Measurements from ENCODE around the gene REC8. TPM values are rescaled to one million over a fixed set of nuclear protein-coding genes. Genes with fewer than 3 reads are reported as not detected.

Gene REC8
- total and polyA plus RNA-seq, 2 of the 4 experiments (the other 2 are of a cell fraction): 0.36 to 3.5 TPM

- H3K9ac ChIP-seq (ENCODE audit: low read depth, low read length): no peak overlapping the region
These were observed 32.5 kb upstream of the REC8 start for GRCh38 chr14:24139272-24139934.

More at GRCh38 chr14:24139272-24139934, 32.5 kb upstream of the REC8 start:
- no peak overlapping the region for H2AK5ac ChIP-seq (ENCODE audit: low read depth, low read length)
- POLR2A ChIA-PET (ENCODE audit: unreplicated experiment): no interaction called here
- H3K4me2 ChIP-seq (ENCODE audit: low read depth, low read length): peak overlapping the region; percentile 15; the same call in 1 of the 2 replicates
- no peak overlapping the region for H4K5ac ChIP-seq (ENCODE audit: low read depth, low read length)
- H3K9me3 ChIP-seq (ENCODE audit: control insufficient read depth, insufficient read depth, low read length): no peaks in the 10 kb centered on the region
- H3K23ac ChIP-seq (ENCODE audit: low read depth, low read length): no peak overlapping the region
- no peak overlapping the region for H3K56ac ChIP-seq (ENCODE audit: extremely low read depth, insufficient read depth, low read length)
- DNase-seq (no peak), ATAC-seq (ENCODE audit: low read depth) (no peak)
- peaks cover 17% of the 10 kb centered on the region for H4K20me1 ChIP-seq (ENCODE audit: insufficient read depth, low read length)
- no peak overlapping the region for H3K27ac ChIP-seq (ENCODE audit: insufficient read depth, low read length)
- no peaks in the 10 kb centered on the region for H3K27me3 ChIP-seq (ENCODE audit: control insufficient read depth, insufficient read depth, low read length)
- intact Hi-C loops (cut with micrococcal nuclease): no loop called here
- dilution Hi-C loops (cut with HindIII; ENCODE audit: low sequenced_read_pairs, unreplicated experiment): no loop called here
- H3K4me3 ChIP-seq (ENCODE audit: insufficient read depth, low read depth, low read length): no peak overlapping the region
- no peak overlapping the region for H3K4ac ChIP-seq (ENCODE audit: low read depth, low read length)
- TF ChIP-seq MAZ (IDR thresholded peaks at IDR 0.05; ENCODE audit: borderline replicate concordance, low read depth, low read length): no peak
- H3K4me1 ChIP-seq (ENCODE audit: control insufficient read depth, insufficient read depth, low read length): peaks cover 12% of the 10 kb centered on the region
- in situ Hi-C loops (cut with MboI; ENCODE audit: low sequenced_read_pairs): loop anchor here (10.0 to 25.0 kb wide), 3 partner anchors 295 to 1052 kb away; partner anchors contain the start of genes ACIN1, BCL2L2, C14orf119 and PABPN1
- no peak overlapping the region for H2BK15ac ChIP-seq (ENCODE audit: low read depth, low read length)
- CTCF ChIA-PET: interaction anchor here (0.6 kb wide), 2 partner anchors 11 to 42 kb away, joined by 3 to 6 read pairs; no protein-coding TSS in a partner anchor
- H2BK5ac ChIP-seq (ENCODE audit: low read depth, low read length, poor library complexity, severe bottlenecking): no peak overlapping the region
- H2BK20ac ChIP-seq (ENCODE audit: low read depth, low read length): no peak overlapping the region
- H3K79me1 ChIP-seq (ENCODE audit: low read depth in 1 of 2, low read length in 2 of 2): peaks cover 20 to 64% of the 10 kb centered on the region in 2 experiments
- no CpG with 5 or more reads among the region's 9 CpGs for WGBS, 2 experiments (ENCODE audit: extremely low coverage in 2 of 2, insufficient read length in 1 of 2)
- no peak overlapping the region for H3K14ac ChIP-seq (replicated peaks; ENCODE audit: low read depth, low read length)
- H2AK9ac ChIP-seq (replicated peaks; ENCODE audit: low read depth, low read length, poor library complexity): peak overlapping the region; percentile 5
- BruUV-seq (replicated peaks): no TSS peak
- no peak overlapping the region; the same call in 1 of the 2 replicates for H4K91ac ChIP-seq (ENCODE audit: insufficient read depth, low read depth, low read length)
- peaks cover 26% of the 10 kb centered on the region for H3K9me1 ChIP-seq (ENCODE audit: insufficient read depth, low read length)
- H4K8ac ChIP-seq (ENCODE audit: low read depth in 2 of 2, low read length in 2 of 2): no peak overlapping the region
- peaks cover 23% of the 10 kb centered on the region for H3K36me3 ChIP-seq (ENCODE audit: control insufficient read depth, insufficient read depth, low read length)
- no peak overlapping the region for H3K18ac ChIP-seq (ENCODE audit: low read depth, low read length)
- no peak overlapping the region for H2BK120ac ChIP-seq (ENCODE audit: low read depth, low read length)
- H2AFZ ChIP-seq (replicated peaks; ENCODE audit: low read length, poor library complexity): no peak overlapping the region
